Heart right ventricle (tissue), 16 donors: Measurements from ENCODE around the gene ZNF526. TPM values are rescaled to one million over a fixed set of nuclear protein-coding genes. Genes with fewer than 3 reads are reported as not detected.

Experiments used
- ATAC-seq, 8 donors: fragments of 200-7000 bp; cut with Tn5 transposase; one replicate each; pipeline ENCODE4 v1.9.1; 2020; ENCODE audit warnings: mild to moderate bottlenecking in 8 of 8, moderate library complexity in 8 of 8, moderate number of reproducible peaks in 1 of 8
- DNase-seq, 2 donors: peaks; one replicate each; pipeline ENCODE4 v3.0.0-alpha.2; 2020
- H3K27ac ChIP-seq, 10 donors: fragments of 200-600 bp; sonication (generic) in 2 of 10; one replicate each; pipeline versions ENCODE4 v1.5.0 to v1.8.0; 2020 to 2022; ENCODE audit warnings: mild to moderate bottlenecking in 3 of 10
- H3K27me3 ChIP-seq, 7 donors: fragments of 200-600 bp; one replicate each; pipeline ENCODE4 v1.8.0; 2021 to 2022; ENCODE audit warnings: mild to moderate bottlenecking in 2 of 7
- H3K36me3 ChIP-seq, 9 donors: fragments of 200-600 bp; sonication (generic) in 1 of 9; one replicate each; pipeline versions ENCODE4 v1.5.0 to v1.8.0; 2020 to 2022; ENCODE audit warnings: mild to moderate bottlenecking in 2 of 9
- H3K4me1 ChIP-seq, 9 donors: fragments of 200-600 bp; sonication (generic) in 1 of 9; one replicate each; pipeline versions ENCODE4 v1.5.0 to v1.8.0; 2020 to 2022; ENCODE audit warnings: mild to moderate bottlenecking in 4 of 9
- H3K4me3 ChIP-seq, 10 donors: fragments of 200-600 bp; sonication (generic) in 2 of 10; one replicate each; pipeline versions ENCODE4 v1.5.0 to v1.8.0; 2020 to 2022; ENCODE audit warnings: mild to moderate bottlenecking in 7 of 10, moderate library complexity in 2 of 10
- H3K9me3 ChIP-seq, 11 donors: fragments of 200-600 bp in 10 of 11; sonication (generic) in 2 of 11; one replicate each; pipeline versions ENCODE4 v1.5.0 to v1.8.0; 2013 to 2022; ENCODE audit warnings: mild to moderate bottlenecking in 2 of 11, control low read depth in 1 of 11, moderate library complexity in 1 of 11
- WGBS, 2 donors: extraction: QIAGEN DNeasy Blood & Tissue Kit; methylation state at CpG; one replicate each; pipeline ENCODE4 v1.1.7; 2013; ENCODE audit warnings: inconsistent platforms in 1 of 2; 5-methylcytosine and 5-hydroxymethylcytosine counted together
- intact Hi-C, 10 donors: fragments of 100-400 bp; cut with DNase I; formaldehyde crosslinking; loops; one replicate each; pipeline versions ENCODE4 v1.11.1 to v1.14.2; 2022
- polyA plus RNA-seq, 2 donors: library from polyadenylated mRNA; stranded (reverse); fragments of 200-250 nt; gene quantifications; one replicate each; pipeline ENCODE4 v1.2.3, GENCODE V29; 2013
- total RNA-seq, 10 donors: library from RNA; stranded (reverse); fragmentation: NEBNext Ultra II Directional in 3 of 10; extraction: Animal tissue kit (Norgen Biotek cat#: 25700) in 3 of 10; gene quantifications; one replicate each; pipeline versions ENCODE4 v1.2.1 to v1.2.4, GENCODE V29; 2021 to 2023
- TF ChIP-seq, protein P1 (sequence below), 9 donors: fragments of 200-600 bp; sonication (generic) in 2 of 9; IDR thresholded peaks; one replicate each; pipeline versions ENCODE4 v1.5.0 to v1.8.0; 2021 to 2022; ENCODE audit warnings: antibody characterized with exemption in 9 of 9, mild to moderate bottlenecking in 5 of 9, moderate library complexity in 1 of 9
- donor health status: Arrhythmogenic right ventricular cardiomyopathy.
- donor health status: ischemic (EF 13 %, LVEDD 7.1; RV severe dilation, severe dysfunction).
- donor health status: healthy with polysubstance abuse.
- donor health status: DM: no; HTN: yes; CAD: no.
- donor health status: DM: no; HTN: no; CAD: no.
- donor health status: ischemic (EF 25% LVEDD 6.9; RV normal size, moderate dysfunction).
- donor health status: ischemic (EF 25% LVEDD 5.7; RV mildly dilated, moderate dysfunction).
- donor health status: healthy.
- donor health status: DM: yes; HTN: yes; CAD: no.
- donor health status: Ischemic cardiomyopathy.
- donor health status: ischemic (EF 35%, LVEDD 5.7; RV mildly dilated, moderate dysfunction).
- donor health status: nonischemic (EF 11% LVEDD 7.7; RV severe dilation, severe dysfunction).
- donor health status: DM: yes; HTN: yes; CAD: no.
- donor health status: PGD.
- donor health status: ischemic (EF 29% LVEDD 5.4; RV normal size, mild dysfunction).
- donor health status: nonischemic (EF 23%, LVEDD 6.1; RV moderate dilation, normal function).

Gene ZNF526
- total and polyA plus RNA-seq, 12 donors: 3.2 to 7.0 (median 5.1) TPM

DNA sequence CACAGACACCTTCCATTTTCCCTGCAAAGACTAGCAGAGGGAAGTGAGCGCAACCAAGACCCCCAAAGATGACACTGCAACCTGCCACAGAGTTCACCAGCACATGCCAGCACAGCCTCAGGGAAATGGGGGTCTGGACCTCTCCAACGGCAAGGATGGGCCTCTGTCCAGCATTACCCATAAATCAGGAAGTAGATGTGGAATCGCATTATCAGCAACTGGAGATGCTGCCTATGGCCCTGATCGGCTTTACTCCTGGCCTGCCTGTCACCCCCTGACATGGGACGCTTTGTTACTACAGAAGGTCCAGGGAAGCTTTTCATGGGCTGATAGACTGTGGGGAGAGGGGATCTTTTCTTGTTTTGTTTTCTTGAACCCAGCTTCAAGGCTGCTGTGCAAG lies 46.4 kb upstream of the ZNF526 start:
- peaks cover 0 to 15% (median 11%) of the 10 kb centered on the region in 9 donors for H3K4me1 ChIP-seq
- ATAC-seq: no peak
- H3K27me3 ChIP-seq: peaks cover 0 to 61% (median 54%) of the 10 kb centered on the region in 7 donors
- H3K9me3 ChIP-seq: no peaks in the 10 kb centered on the region
- H3K4me3 ChIP-seq: no peak overlapping the region
- no peak overlapping the region for H3K27ac ChIP-seq
- no peaks in the 10 kb centered on the region for H3K36me3 ChIP-seq
- no peak for DNase-seq
- 77 to 78% methylated on average over 5 of the region's 5 CpGs for WGBS, 2 donors
- TF ChIP-seq, protein P1, sequence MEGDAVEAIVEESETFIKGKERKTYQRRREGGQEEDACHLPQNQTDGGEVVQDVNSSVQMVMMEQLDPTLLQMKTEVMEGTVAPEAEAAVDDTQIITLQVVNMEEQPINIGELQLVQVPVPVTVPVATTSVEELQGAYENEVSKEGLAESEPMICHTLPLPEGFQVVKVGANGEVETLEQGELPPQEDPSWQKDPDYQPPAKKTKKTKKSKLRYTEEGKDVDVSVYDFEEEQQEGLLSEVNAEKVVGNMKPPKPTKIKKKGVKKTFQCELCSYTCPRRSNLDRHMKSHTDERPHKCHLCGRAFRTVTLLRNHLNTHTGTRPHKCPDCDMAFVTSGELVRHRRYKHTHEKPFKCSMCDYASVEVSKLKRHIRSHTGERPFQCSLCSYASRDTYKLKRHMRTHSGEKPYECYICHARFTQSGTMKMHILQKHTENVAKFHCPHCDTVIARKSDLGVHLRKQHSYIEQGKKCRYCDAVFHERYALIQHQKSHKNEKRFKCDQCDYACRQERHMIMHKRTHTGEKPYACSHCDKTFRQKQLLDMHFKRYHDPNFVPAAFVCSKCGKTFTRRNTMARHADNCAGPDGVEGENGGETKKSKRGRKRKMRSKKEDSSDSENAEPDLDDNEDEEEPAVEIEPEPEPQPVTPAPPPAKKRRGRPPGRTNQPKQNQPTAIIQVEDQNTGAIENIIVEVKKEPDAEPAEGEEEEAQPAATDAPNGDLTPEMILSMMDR (IDR thresholded peaks at IDR 0.05): no peak
- intact Hi-C loops: no loop called here

DNA sequence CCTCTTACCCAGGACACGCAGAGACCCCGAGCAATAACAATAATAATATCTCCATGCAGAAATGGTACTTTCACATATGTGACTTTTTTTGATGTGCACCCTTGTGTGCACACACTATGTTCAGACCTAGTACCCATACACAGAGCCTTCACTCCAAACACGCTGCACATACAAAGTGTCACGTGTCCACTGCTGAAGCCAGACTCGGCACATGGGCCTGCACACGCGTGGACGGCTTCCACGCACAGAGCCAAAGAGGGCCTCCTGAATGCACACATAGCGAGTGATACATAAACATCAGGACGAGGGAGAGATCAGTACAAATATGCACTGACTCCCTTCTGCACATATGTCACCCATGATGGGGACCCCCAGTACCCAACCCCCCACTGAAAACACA lies 45.9 kb upstream of the ZNF526 start:
- Histone ChIP-seq H3K9me3 (no peaks in the 10 kb centered on the region), H3K4me1 (peaks cover 0 to 15% (median 11%) of the 10 kb centered on the region in 9 donors), H3K27ac (no peak overlapping the region), H3K4me3 (no peak overlapping the region), H3K27me3 (peaks cover 0 to 66% (median 59%) of the 10 kb centered on the region in 7 donors), H3K36me3 (no peaks in the 10 kb centered on the region)
- 88 to 89% methylated on average over 11 of the region's 11 CpGs for WGBS, 2 donors
- ATAC-seq (no peak), DNase-seq (no peak)
- TF ChIP-seq, protein P1 (IDR thresholded peaks at IDR 0.05): no peak
- intact Hi-C loops: no loop called here

DNA sequence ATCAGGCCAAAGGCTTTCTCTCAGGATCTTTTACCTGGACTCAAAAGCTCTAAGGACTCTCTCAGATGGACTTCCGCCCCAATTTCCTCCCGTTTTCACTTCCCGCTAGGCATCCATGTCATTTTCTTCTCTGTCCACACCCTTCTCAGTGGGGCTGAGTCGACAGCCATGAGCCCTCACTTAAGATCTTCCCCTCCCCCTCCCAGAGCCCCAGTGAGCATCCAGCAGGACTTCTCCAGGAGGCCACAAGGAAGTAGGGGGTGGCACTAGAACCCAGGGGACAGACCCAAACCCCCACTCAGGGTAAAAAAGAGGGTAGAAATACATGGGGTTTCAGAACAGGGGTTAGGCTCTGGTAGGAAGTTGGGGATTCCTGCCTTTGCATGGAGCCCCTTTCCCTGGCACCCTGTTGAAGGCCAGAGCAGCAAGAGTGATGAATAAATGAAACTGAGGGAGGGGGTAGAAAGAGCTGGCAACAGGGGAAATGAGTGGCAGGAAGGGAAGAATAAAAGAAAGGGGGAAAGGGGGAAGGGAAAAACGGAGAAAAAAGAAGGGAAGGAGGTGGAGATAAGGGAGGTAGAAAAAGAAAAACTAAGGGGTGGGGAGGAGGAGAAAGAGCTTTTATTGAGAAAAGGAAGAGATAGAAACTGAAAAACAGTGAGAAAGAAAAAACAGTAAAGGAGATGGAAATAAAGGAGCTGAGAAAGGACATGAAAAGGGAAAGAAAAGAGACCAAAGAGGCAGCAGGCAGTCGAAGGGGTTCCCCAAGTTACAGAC lies 45.0 kb upstream of the ZNF526 start:
- no peaks in the 10 kb centered on the region for H3K9me3 ChIP-seq
- peaks cover 0 to 75% (median 68%) of the 10 kb centered on the region in 7 donors for H3K27me3 ChIP-seq
- ATAC-seq (no peak), DNase-seq (no peak)
- TF ChIP-seq, protein P1 (IDR thresholded peaks at IDR 0.05): no peak
- 31 to 32% methylated on average over 6 of the region's 6 CpGs for WGBS, 2 donors
- H3K36me3 ChIP-seq: no peaks in the 10 kb centered on the region
- no peak overlapping the region for H3K27ac ChIP-seq
- peak overlapping the region in 1 of 10 donors; percentile 52 for H3K4me3 ChIP-seq
- intact Hi-C loops: loop anchor here in 1 of 10 donors (5.0 kb wide), 1 partner anchor 38 kb away; no protein-coding TSS in a partner anchor
- peaks cover 0 to 15% (median 11%) of the 10 kb centered on the region in 9 donors for H3K4me1 ChIP-seq

GRCh38 chr19:42175952-42176648 lies 44.0 kb upstream of the ZNF526 start:
- Histone ChIP-seq H3K27me3 (peaks cover 0 to 84% (median 78%) of the 10 kb centered on the region in 7 donors), H3K36me3 (no peaks in the 10 kb centered on the region), H3K4me1 (peaks cover 0 to 15% (median 11%) of the 10 kb centered on the region in 9 donors), H3K4me3 (peak overlapping the region in 9 of 10 donors; percentile 32 to 52 (median 46)), H3K9me3 (no peaks in the 10 kb centered on the region), H3K27ac (no peak overlapping the region)
- WGBS, 2 donors: 2% methylated on average over 34 of the region's 34 CpGs
- peak in 2 of 8 donors; percentile 41 to 49 for ATAC-seq
- no peak for DNase-seq
- TF ChIP-seq, protein P1 (IDR thresholded peaks at IDR 0.05): no peak
- intact Hi-C loops: loop anchor here in 1 of 10 donors (5.0 kb wide), 1 partner anchor 39 kb away; no protein-coding TSS in a partner anchor
